ENCODE results near the gene RAMP1. TPM values are rescaled to one million over a fixed set of nuclear protein-coding genes. Genes with fewer than 3 reads are reported as not detected.
A peak's percentile ranks its signal among the peaks of the same experiment; 100 is the strongest.

Gene RAMP1
- total RNA-seq, 8 experiments from 2014 or later: 0.81 to 20.9 (median 1.6) TPM

- no peak overlapping the region for H3K4me3 ChIP-seq
- 0 to 100% (median 95%) methylated on average over 1 to 4 of the region's 20 CpGs; no CpG with 5 or more reads in 2 of the 10 experiments for WGBS, 10 experiments
- ATAC-seq (replicated peaks in 6 of 8): no peak
- no peak overlapping the region for H3K27ac ChIP-seq
- in situ Hi-C loops (cut with MboI; ENCODE audit: low pct_unique_long_range_greater_than_20kb in 2 of 9, low sequenced_read_pairs in 9 of 9, unreplicated experiment in 9 of 9): no loop called here
- H3K4me1 ChIP-seq (replicated peaks in 1 of 2): peaks cover 47 to 56% of the 10 kb centered on the region in 2 donors
Measured at GRCh38 chr2:237882510-237883481, 23.4 kb downstream of the RAMP1 start.

GRCh38 chr2:237883951-237884446 lies 24.6 kb downstream of the RAMP1 start:
- 40 to 100% (median 83%) methylated on average over 1 to 9 of the region's 10 CpGs; no CpG with 5 or more reads in 1 of the 10 experiments for WGBS, 10 experiments
- H3K4me3 ChIP-seq: no peak overlapping the region
- in situ Hi-C loops (cut with MboI; ENCODE audit: low pct_unique_long_range_greater_than_20kb in 2 of 9, low sequenced_read_pairs in 9 of 9, unreplicated experiment in 9 of 9): no loop called here
- peak overlapping the region in 1 of 2 donors; percentile 14 for H3K27ac ChIP-seq
- H3K4me1 ChIP-seq (replicated peaks in 1 of 2): peaks cover 40 to 44% of the 10 kb centered on the region in 2 donors
- peak in 5 of 8 experiments; percentile 13 to 80 (median 27) for ATAC-seq (replicated peaks in 6 of 8)

GRCh38 chr2:237884681-237885080 lies 25.3 kb downstream of the RAMP1 start:
- Histone ChIP-seq H3K27ac (no peak overlapping the region), H3K4me1 (replicated peaks in 1 of 2) (peaks cover 33 to 38% of the 10 kb centered on the region in 2 donors), H3K4me3 (no peak overlapping the region)
- in situ Hi-C loops (cut with MboI; ENCODE audit: low pct_unique_long_range_greater_than_20kb in 2 of 9, low sequenced_read_pairs in 9 of 9, unreplicated experiment in 9 of 9): no loop called here
- WGBS, 10 experiments: 56 to 100% (median 80%) methylated on average over 1 to 9 of the region's 13 CpGs; no CpG with 5 or more reads in 6 of the 10 experiments
- ATAC-seq (replicated peaks in 6 of 8): no peak

DNA sequence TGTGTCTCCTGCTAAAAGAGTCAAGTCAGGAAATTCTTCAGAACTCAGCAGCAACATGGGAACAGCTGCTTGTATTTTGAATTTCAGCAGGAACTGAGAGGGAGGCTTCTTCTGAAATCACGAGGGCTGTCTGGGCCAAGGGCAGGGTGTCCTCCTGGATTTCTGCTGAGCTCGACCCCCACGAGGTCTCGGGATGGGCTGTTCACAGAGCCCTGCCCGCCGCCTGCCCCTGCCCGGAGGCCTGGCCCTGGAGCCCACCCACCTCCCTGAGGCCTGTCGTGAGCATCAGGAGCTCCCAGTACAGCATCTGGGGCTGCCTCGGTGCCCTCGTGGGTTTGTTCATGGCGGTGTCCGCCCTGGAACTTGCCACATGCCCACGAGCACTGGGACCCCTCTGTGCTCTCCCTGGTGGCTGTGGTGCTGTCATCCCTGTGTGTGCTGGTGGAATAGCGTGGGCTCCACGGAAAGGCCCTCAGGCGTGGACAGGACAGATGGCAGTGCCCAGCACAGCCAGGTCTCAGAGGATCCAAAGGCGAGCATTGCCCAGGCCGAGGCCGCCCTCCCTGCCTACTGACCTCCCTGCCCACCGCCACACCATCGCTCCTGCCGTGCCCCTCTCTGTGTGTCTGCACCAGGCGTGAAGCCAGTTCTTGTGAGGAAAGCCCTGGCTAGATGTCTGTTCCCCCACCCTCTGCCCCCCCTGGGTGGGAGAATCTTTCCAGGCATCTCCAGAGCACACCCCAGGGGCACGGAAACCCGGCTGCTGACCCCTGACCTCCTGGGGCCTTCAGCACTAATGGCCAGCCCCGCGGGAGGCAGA lies 25.9 kb downstream of the RAMP1 start:
- 80% methylated on average over 1 of the region's 27 CpGs; no CpG with 5 or more reads in 9 of the 10 experiments for WGBS, 10 experiments

DNA sequence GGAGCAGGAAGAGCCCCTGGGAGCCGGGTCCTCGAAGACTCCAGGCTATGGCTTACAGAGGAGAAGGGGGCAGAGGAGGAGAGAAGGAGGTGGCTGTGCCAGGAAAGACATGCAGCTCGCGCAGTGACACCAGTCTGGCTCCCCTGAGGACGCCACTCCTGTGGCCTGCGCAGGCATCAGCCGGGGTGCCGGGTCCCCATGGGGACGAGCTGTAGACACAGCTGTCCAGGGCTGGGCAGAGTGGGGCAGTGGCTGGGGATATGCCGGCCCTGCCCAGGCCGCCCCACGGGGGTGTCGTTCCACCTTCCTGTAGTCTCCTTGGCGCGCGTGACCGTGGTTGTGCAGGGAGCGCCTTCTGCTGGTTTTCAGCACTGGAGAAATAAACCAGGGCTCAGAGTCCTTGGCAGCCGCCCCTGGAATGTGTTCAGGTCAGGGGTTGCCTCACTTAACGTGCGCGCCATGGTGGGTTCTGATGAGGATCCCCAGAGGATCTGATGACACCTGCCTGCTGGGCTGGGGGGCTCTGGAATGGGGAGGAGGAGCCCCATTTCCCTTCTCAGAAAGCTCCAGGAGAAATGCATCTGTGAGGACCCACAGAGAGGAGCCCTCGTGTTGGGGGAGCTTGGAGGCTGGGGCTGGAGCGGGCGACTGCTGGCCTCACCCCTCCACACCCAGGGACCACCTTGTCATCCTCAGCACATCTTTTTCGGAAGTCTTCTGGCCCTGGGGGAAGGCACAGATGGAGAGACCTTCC lies 26.7 kb downstream of the RAMP1 start:
- ATAC-seq (replicated peaks in 6 of 8): peak in 1 of 8 experiments; percentile 6
- H3K4me3 ChIP-seq: no peak overlapping the region
- 91% methylated on average over 4 of the region's 26 CpGs; no CpG with 5 or more reads in 9 of the 10 experiments for WGBS, 10 experiments
- H3K4me1 ChIP-seq (replicated peaks in 1 of 2): peaks cover 30 to 33% of the 10 kb centered on the region in 2 donors
- H3K27ac ChIP-seq: no peak overlapping the region
- in situ Hi-C loops (cut with MboI; ENCODE audit: low pct_unique_long_range_greater_than_20kb in 2 of 9, low sequenced_read_pairs in 9 of 9, unreplicated experiment in 9 of 9): no loop called here

More for the DNA sequence above, 25.9 kb downstream of the RAMP1 start:
- in situ Hi-C loops (cut with MboI; ENCODE audit: low pct_unique_long_range_greater_than_20kb in 2 of 9, low sequenced_read_pairs in 9 of 9, unreplicated experiment in 9 of 9): no loop called here
- ATAC-seq (replicated peaks in 6 of 8): no peak
- H3K4me3 ChIP-seq: no peak overlapping the region
- H3K4me1 ChIP-seq (replicated peaks in 1 of 2): peaks cover 30 to 33% of the 10 kb centered on the region in 2 donors
- H3K27ac ChIP-seq: no peak overlapping the region

DNA sequence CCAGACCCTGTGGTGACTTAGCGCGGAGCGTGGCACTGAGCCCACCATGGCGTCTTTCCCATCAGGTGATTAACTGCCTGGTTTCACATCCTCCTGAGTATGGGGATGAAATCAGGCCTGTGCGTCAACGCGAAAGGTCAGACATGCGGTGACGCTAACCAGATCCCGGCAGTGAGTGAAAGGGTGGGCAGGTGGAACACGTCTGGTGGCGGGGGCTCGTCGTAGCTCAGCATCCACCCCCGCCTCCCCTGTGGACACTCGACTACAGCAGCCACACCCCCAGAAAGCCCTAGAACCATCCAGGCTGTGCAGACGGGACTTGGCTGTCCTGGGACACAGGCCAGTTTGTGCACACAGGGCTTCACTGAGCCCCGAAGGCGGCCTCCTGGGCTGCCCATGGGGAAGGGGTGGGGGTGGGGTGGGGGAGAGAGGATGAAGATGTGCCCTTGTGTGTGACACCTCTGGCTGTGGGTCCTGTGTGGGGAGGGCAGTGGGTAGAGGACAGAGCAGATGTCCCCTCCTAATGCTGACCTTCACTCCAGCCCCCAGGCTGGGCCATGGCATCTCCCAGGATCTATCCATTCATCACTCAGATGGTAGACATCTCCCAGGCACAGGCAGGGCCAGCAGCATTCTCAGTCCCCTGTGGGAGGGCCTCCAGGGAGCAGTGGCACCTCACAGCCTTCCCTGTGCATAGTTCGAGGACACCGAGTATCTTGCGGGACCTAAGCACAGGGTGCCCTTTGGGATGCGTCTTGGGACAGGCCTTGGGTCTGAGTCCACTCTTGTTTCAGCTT lies 27.5 kb downstream of the RAMP1 start:
- 69 to 95% (median 80%) methylated on average over 3 to 10 of the region's 23 CpGs; no CpG with 5 or more reads in 7 of the 10 experiments for WGBS, 10 experiments
- Histone ChIP-seq H3K4me3 (no peak overlapping the region), H3K27ac (peak overlapping the region in 1 of 2 donors; percentile 37), H3K4me1 (replicated peaks in 1 of 2) (peaks cover 30 to 33% of the 10 kb centered on the region in 2 donors)
- ATAC-seq (replicated peaks in 6 of 8): peak in 5 of 8 experiments; percentile 50 to 85 (median 72)
- in situ Hi-C loops (cut with MboI; ENCODE audit: low pct_unique_long_range_greater_than_20kb in 2 of 9, low sequenced_read_pairs in 9 of 9, unreplicated experiment in 9 of 9): no loop called here

- Histone ChIP-seq H3K4me3 (no peak overlapping the region), H3K27ac (no peak overlapping the region), H3K4me1 (replicated peaks in 1 of 2) (peaks cover 33 to 35% of the 10 kb centered on the region in 2 donors)
- in situ Hi-C loops (cut with MboI; ENCODE audit: low pct_unique_long_range_greater_than_20kb in 2 of 9, low sequenced_read_pairs in 9 of 9, unreplicated experiment in 9 of 9): no loop called here
- no peak for ATAC-seq (replicated peaks in 6 of 8)
- WGBS, 10 experiments: 0 to 100% (median 68%) methylated on average over 1 to 2 of the region's 2 CpGs; no CpG with 5 or more reads in 2 of the 10 experiments
Measured at GRCh38 chr2:237888389-237888788, 29.0 kb downstream of the RAMP1 start.

DNA sequence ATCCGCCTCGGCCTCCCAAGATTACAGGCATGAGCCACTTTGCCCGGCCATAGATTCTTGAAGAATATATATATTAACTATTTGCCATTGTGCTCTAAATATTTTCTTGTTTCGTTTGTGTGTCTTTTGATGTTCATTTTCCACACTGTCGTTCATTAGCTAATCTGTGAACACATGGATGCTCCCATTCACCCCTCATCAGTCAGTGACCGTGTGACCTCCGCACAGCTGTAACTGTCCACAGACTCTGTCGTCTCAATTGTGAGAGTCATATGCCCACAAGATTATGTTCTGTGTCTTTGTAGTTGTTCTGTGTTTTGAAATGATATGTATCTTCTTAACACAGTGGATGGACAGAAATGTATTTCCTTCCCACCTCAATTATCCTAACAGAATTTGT lies 29.6 kb downstream of the RAMP1 start:
- in situ Hi-C loops (cut with MboI; ENCODE audit: low pct_unique_long_range_greater_than_20kb in 2 of 9, low sequenced_read_pairs in 9 of 9, unreplicated experiment in 9 of 9): no loop called here

GRCh38 chr2:237889811-237890210 lies 30.4 kb downstream of the RAMP1 start:
- 85 to 100% (median 97%) methylated on average over 1 to 8 of the region's 10 CpGs; no CpG with 5 or more reads in 3 of the 10 experiments for WGBS, 10 experiments
- no peak for ATAC-seq (replicated peaks in 6 of 8)
- peaks cover 21 to 28% of the 10 kb centered on the region in 2 donors for H3K4me1 ChIP-seq (replicated peaks in 1 of 2)
- in situ Hi-C loops (cut with MboI; ENCODE audit: low pct_unique_long_range_greater_than_20kb in 2 of 9, low sequenced_read_pairs in 9 of 9, unreplicated experiment in 9 of 9): no loop called here
- H3K4me3 ChIP-seq: no peak overlapping the region
- no peak overlapping the region for H3K27ac ChIP-seq

More for the DNA sequence above, 29.6 kb downstream of the RAMP1 start:
- WGBS, 10 experiments: 24 to 89% (median 67%) methylated on average over 2 to 8 of the region's 8 CpGs; no CpG with 5 or more reads in 1 of the 10 experiments
- no peak overlapping the region for H3K4me3 ChIP-seq
- ATAC-seq (replicated peaks in 6 of 8): peak in 1 of 8 experiments; percentile 42
- H3K27ac ChIP-seq: no peak overlapping the region
- H3K4me1 ChIP-seq (replicated peaks in 1 of 2): peaks cover 29 to 35% of the 10 kb centered on the region in 2 donors

GRCh38 chr2:237892478-237892877 lies 33.1 kb downstream of the RAMP1 start:
- Histone ChIP-seq H3K4me3 (no peak overlapping the region), H3K27ac (no peak overlapping the region), H3K4me1 (replicated peaks in 1 of 2) (peaks cover 0 to 8% of the 10 kb centered on the region in 2 donors)
- no peak for ATAC-seq (replicated peaks in 6 of 8)
- in situ Hi-C loops (cut with MboI; ENCODE audit: low pct_unique_long_range_greater_than_20kb in 2 of 9, low sequenced_read_pairs in 9 of 9, unreplicated experiment in 9 of 9): no loop called here
- WGBS, 10 experiments: 62 to 100% (median 86%) methylated on average over 1 to 2 of the region's 2 CpGs; no CpG with 5 or more reads in 1 of the 10 experiments

- no peak for ATAC-seq (replicated peaks in 6 of 8)
- H3K27ac ChIP-seq: no peak overlapping the region
- WGBS, 10 experiments: 30 to 85% (median 72%) methylated on average over 1 to 9 of the region's 9 CpGs
- peaks cover 0 to 8% of the 10 kb centered on the region in 2 donors for H3K4me1 ChIP-seq (replicated peaks in 1 of 2)
- H3K4me3 ChIP-seq: no peak overlapping the region
- in situ Hi-C loops (cut with MboI; ENCODE audit: low pct_unique_long_range_greater_than_20kb in 2 of 9, low sequenced_read_pairs in 9 of 9, unreplicated experiment in 9 of 9): no loop called here
Measured at GRCh38 chr2:237892984-237893595, 33.7 kb downstream of the RAMP1 start.

Data from motor neuron (in vitro differentiated cells).